Central memory CD8-positive, alpha-beta T cell (primary cell): ENCODE measurements around the gene TAF8.
A peak's percentile ranks its signal among the peaks of the same experiment; 100 is the strongest.

ENCODE experiments used
- ATAC-seq: fragments of 150-1000 bp; cut with Tn5 transposase; replicated peaks from 2 replicates; pipeline ENCODE4 v1.10.0; 2022; ENCODE audit warnings: mild to moderate bottlenecking, moderate FRiP score, moderate number of reproducible peaks; ENCODE audit not compliant: poor library complexity, severe bottlenecking; ENCODE audit errors: extremely low read depth
- DNase-seq, 2 donors: peaks; one replicate each; pipeline ENCODE4 v3.0.0; 2021; ENCODE audit warnings: low spot score in 2 of 2
- H3K27ac Mint-ChIP-seq: one replicate; pipeline ENCODE4 v1.8.0; 2022; ENCODE audit warnings: low read depth, mild to moderate bottlenecking, moderate library complexity, mixed read lengths
- H3K27me3 Mint-ChIP-seq: one replicate; pipeline ENCODE4 v1.8.0; 2022; ENCODE audit warnings: mixed read lengths
- H3K36me3 Mint-ChIP-seq: one replicate; pipeline ENCODE4 v1.8.0; 2022; ENCODE audit warnings: mild to moderate bottlenecking, moderate library complexity, mixed read lengths; ENCODE audit not compliant: insufficient read depth
- H3K4me1 Mint-ChIP-seq: one replicate; pipeline ENCODE4 v1.8.0; 2022; ENCODE audit warnings: mixed read lengths
- H3K4me3 Mint-ChIP-seq: one replicate; pipeline ENCODE4 v1.8.0; 2022; ENCODE audit warnings: mild to moderate bottlenecking, moderate library complexity, mixed read lengths
- H3K9me3 Mint-ChIP-seq: one replicate; pipeline ENCODE4 v1.8.0; 2022; ENCODE audit warnings: mixed read lengths

TAF8 gene

DNA sequence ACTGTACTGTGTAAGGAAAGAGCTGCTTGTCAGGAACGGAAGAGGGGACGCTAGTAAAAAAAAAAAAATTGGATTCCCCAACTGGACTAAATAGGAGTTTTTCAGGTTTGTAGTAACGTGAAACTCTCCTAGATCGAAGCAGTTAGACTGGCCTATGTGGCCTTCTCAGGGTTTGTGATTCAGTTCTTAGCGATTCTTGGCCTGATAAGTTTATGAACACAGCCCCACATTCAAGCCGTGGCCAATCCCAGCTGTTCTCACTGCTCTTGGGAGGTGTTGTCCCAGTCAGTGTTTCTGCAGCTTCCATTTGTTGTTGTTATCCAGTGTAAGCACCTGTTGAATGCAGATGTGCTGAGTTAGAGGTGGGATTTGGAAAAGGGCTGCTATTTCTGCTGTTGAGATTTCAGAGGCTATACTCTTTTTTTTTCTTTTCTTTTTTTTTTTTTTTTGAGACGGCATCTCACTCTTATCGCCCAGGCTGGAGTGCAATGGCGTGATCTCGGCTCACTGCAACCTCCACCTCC is 29.7 kb downstream of the TAF8 start:
- Mint-ChIP-seq H3K27me3 (no peaks in the 10 kb centered on the region), H3K4me3 (no peak overlapping the region), H3K4me1 (no peaks in the 10 kb centered on the region), H3K36me3 (peaks cover 43% of the 10 kb centered on the region), H3K9me3 (no peaks in the 10 kb centered on the region), H3K27ac (no peak overlapping the region)
- no peak for ATAC-seq
- no peak for DNase-seq

DNA sequence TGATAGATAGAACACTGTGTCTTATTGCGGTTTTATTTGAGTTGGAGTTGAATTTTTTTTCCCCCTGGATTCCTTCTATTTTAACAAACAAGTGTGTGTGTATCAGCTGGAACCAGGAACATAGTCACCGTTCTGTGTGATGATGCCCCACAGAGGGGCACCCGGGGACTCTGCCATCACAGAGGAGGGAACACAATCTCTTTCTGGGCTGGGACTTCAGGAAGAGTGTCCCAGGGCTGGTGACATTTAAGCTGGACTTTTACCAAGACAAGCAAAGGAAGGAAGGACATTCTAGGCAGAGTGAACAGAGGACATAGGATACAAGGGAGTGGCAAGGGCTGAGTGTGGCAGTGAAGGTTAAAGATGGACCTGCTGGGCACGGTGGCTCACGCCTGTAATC is 33.2 kb downstream of the TAF8 start:
- H3K27ac Mint-ChIP-seq: peak overlapping the region; percentile 11
- no peak overlapping the region for H3K4me3 Mint-ChIP-seq
- no peaks in the 10 kb centered on the region for H3K27me3 Mint-ChIP-seq
- H3K4me1 Mint-ChIP-seq: no peaks in the 10 kb centered on the region
- no peak for ATAC-seq
- DNase-seq: no peak
- H3K9me3 Mint-ChIP-seq: no peaks in the 10 kb centered on the region
- peaks cover 23% of the 10 kb centered on the region for H3K36me3 Mint-ChIP-seq

DNA sequence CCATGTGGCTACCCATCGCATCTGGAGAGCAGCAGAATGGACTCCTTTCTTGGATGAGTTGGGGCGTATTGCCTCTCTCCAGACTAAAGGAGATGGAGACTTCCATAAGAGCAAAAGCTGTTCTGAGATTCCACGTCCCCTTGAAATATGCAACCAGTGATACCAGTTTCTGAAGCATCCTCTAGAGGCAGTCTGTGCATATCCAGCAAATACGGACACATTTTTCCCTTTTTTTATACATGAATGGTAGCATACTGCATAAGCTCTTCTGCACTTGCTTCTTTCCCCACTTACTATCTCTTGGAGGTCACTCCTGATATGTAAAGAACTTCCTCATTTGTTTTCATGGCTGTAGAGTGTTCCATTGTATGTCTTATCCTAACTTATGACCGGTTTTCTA is 34.6 kb downstream of the TAF8 start:
- Mint-ChIP-seq H3K27me3 (no peaks in the 10 kb centered on the region), H3K4me3 (no peak overlapping the region), H3K4me1 (no peaks in the 10 kb centered on the region), H3K36me3 (peaks cover 12% of the 10 kb centered on the region), H3K9me3 (no peaks in the 10 kb centered on the region), H3K27ac (no peak overlapping the region)
- DNase-seq (no peak), ATAC-seq (no peak)

DNA sequence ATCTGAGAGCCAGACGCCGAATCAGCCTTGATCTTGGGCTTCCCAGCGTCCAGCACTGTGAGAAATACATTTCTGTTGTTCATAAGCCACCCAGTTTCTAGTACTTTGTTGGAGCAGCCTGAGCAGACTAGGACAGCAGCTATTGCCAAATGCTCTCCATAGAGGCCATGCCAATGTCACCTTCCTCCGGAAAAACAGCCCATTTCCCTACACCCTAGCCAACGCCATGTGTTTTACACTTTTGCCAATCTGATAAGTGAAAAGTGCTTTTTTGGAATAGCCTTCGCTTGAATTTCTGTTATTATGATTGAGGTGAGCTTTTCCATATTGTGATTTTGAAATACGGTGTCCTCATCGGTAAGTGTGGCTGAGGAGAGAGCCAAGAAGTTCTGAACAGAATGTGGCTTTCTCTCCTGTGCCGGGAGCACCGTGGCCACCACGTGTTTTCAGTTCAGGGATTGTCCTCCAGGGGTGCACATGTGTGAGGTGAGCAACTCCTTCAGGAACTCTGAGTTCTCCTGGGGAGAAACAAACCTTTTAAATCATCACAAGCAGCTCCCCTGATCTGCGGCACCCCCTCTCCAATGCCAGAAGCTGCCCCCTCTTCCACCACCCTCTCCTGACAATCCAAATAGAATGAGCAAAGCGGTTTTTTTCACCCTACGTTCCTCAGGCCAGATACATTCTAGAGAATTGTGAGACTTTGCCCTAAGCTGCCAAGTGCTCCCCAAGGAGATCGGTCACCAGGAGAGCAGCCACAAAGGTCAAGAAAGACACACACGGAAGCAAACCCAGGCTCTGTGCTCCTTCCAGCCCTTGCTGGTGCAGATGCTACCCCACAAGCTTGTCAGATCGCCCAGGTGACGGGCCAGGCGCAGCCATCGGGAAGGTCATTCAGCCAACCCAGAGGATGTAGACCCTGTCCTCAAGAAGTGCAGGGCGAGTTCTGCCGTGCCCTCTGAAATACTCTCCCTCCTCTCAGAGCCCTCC is 36.0 kb downstream of the TAF8 start:
- DNase-seq: no peak
- H3K27ac Mint-ChIP-seq: no peak overlapping the region
- H3K9me3 Mint-ChIP-seq: no peaks in the 10 kb centered on the region
- no peak for ATAC-seq
- peaks cover 5% of the 10 kb centered on the region for H3K36me3 Mint-ChIP-seq
- no peaks in the 10 kb centered on the region for H3K27me3 Mint-ChIP-seq
- H3K4me3 Mint-ChIP-seq: no peak overlapping the region
- no peaks in the 10 kb centered on the region for H3K4me1 Mint-ChIP-seq

DNA sequence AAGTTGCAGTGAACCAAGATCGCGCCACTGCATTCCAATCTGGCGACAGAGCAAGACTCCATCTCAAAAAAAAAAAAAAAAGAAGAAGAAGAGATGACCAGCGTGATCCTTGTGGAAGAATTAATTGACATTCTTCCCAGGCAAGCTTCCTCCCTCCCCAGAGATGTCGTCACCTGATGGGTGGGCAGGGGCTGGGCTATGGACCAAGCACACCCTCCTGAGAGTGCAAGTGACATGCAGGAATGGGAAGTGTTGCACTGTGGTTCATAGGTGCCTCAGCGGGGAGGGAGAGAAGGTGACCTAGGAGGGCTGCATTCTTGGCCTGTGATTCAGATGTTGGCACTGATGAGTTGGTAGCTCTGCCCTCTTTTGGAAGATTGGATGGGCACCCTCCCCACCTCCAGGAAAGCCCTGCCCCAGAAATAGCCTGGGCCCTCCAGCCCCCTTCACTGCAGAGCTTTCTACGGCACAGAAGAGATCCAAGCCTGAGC is 37.8 kb downstream of the TAF8 start:
- no peak overlapping the region for H3K27ac Mint-ChIP-seq
- H3K4me3 Mint-ChIP-seq: no peak overlapping the region
- peaks cover 3% of the 10 kb centered on the region for H3K36me3 Mint-ChIP-seq
- ATAC-seq (no peak), DNase-seq (no peak)
- H3K4me1 Mint-ChIP-seq: no peaks in the 10 kb centered on the region
- no peaks in the 10 kb centered on the region for H3K27me3 Mint-ChIP-seq
- H3K9me3 Mint-ChIP-seq: no peaks in the 10 kb centered on the region

DNA sequence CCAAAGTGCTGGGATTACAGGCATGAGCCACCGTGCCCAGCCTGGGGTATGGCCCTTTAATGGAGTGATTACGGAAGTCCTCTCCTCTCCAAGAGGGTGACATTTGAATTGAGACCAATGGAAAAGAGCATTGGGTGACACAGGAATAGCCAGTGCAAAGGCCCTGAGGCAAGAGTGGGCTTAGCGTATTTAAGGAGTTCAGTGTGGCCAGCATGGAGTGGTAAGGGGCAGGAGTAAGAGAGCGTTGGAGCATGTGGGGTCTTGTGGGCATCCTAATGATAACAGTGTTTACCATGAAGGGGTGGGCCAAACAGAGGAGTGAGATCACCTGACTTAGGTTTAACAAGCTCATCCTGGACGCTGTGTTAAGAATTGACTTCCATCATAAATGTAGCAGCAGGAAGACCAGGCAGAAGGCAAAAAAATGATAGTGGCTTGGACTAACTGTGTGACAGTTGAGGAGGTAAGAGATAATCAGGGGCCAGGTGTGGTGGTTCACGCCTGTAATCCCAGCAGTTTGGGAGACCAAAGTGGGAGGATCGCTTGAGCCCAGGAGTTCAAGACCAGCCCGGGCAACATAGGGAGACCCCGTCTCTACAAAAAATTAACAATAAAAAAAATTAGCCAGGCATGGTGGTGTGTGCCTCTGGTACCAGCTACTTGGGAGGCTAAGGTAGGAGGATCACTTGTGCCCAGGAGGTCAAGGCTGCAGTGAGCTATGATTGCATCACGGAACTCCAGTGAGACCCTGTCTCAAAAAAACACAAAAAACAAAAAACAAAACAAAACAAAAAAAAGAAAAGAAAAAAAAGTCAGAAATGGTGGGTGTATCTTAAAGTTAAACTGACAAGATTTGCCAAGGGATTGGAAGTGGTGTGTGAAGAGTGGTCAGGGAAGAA is 40.7 kb downstream of the TAF8 start:
- DNase-seq: no peak
- no peak for ATAC-seq
- H3K4me3 Mint-ChIP-seq: no peak overlapping the region
- no peak overlapping the region for H3K27ac Mint-ChIP-seq
- H3K36me3 Mint-ChIP-seq: no peaks in the 10 kb centered on the region
- no peaks in the 10 kb centered on the region for H3K27me3 Mint-ChIP-seq
- no peaks in the 10 kb centered on the region for H3K9me3 Mint-ChIP-seq
- no peaks in the 10 kb centered on the region for H3K4me1 Mint-ChIP-seq

DNA sequence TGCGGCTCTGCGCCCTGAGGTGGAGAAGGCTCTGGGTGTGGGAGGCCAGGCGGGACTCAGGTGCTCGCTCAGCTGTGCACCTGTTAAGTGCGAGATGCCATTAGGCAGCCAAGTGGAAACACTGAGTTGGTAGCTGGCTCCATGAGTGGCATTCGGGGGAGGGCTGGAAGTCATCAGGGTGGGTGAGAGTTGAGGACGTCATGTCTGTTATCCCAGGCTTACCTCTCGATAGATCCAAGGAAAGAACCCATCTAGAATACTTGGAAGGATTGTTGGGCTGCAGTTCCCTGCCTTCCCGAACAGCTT is 41.3 kb downstream of the TAF8 start:
- Mint-ChIP-seq H3K36me3 (no peaks in the 10 kb centered on the region), H3K4me1 (no peaks in the 10 kb centered on the region), H3K27me3 (no peaks in the 10 kb centered on the region), H3K27ac (no peak overlapping the region), H3K4me3 (no peak overlapping the region), H3K9me3 (no peaks in the 10 kb centered on the region)
- DNase-seq: no peak
- no peak for ATAC-seq

DNA sequence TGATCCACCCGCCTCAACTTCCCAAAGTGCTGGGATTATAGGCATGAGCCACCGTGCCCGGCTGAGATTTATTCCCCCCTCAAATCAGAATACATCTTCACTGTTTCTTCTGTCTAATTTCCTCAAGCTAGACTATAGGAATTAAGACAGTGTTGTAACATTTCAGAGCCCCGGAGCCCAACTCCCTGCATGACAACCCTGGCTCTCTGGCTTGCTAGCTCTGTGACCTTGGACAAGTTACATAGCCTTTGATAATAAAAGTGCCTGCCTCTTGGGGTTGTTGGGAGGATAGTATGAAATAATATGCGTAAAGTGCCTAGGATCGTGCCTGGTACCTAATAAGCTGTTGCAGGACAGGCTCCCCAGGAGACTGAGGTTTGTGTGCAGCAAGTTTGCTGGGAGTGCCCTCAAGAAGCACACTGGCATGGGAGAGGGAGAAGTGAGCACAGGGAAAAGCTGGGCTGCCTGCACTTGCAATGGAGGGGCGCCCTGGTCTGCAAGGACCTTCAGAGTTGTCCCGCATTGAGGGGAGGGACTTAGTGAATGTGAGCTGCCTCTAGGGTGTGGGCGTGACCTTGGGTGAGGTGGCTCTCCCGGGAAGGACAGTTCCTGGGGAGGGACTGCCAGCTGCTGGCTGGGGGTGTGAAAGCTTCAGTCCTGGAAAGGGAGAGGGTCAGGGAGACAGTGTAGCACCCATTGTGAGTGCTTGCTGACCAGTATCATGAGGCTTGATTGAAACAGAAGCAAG is 43.4 kb downstream of the TAF8 start:
- Mint-ChIP-seq H3K9me3 (no peaks in the 10 kb centered on the region), H3K27me3 (peaks cover 10% of the 10 kb centered on the region), H3K27ac (no peak overlapping the region), H3K4me3 (no peak overlapping the region), H3K4me1 (no peaks in the 10 kb centered on the region), H3K36me3 (peaks cover 1% of the 10 kb centered on the region)
- ATAC-seq (no peak), DNase-seq (no peak)

DNA sequence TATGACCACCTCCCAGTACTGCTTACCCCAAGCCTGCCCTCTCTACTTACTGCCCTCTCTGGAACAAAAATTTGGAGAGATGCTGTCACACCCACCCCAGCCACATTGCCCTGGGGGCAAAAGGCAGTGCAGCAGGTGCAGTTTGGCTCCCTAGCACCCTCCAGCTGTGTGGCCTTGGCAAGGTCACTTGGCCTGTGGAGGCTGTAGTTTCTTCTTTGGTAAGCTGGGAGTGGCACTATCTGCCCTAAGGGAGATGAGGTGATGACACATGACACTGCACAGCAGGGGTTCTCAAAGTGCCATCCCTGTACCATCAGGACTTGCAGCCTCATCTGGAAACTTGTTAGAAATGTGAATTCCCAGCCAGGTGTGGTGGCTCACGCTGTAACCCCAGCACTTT is 44.8 kb downstream of the TAF8 start:
- Mint-ChIP-seq H3K27me3 (peaks cover 12% of the 10 kb centered on the region), H3K36me3 (peaks cover 1% of the 10 kb centered on the region), H3K9me3 (no peaks in the 10 kb centered on the region), H3K4me3 (no peak overlapping the region), H3K4me1 (no peaks in the 10 kb centered on the region), H3K27ac (no peak overlapping the region)
- ATAC-seq: no peak
- no peak for DNase-seq

DNA sequence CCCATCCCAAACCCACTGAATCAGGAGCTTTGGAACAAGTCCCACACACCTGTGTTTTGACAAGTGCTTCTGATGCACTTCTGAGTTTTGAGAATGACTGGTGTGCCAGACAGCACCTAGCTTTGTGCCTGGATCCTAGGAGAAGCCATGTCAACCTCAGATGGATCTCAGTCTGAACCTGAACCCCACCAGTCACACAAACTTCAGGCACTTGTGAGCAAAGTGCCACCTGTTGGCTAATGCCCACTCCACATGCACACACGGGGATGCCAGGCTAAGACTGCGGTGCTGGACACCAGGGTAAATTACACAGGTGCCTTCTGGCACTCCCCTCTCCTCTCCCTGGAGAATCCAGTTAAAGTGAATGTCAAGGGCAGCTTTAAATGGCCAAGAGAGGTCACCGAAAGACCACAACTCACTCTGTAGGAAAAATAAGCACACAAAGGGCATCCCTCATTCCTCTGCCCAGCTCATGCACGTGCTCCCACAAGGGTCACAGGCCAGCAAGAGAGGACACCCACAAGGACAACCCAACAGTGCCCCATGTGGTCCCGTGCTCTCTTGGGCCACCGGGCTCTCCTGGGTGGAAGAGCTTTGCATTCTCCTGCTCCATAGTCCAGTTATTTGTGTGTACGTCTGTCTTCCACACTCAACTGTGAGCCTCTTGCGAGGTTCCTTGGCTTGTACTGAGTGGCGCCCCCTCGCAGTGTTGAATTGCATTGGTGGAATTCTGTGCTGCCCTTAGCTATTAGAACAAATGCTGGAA is 45.6 kb downstream of the TAF8 start:
- Mint-ChIP-seq H3K36me3 (peaks cover 1% of the 10 kb centered on the region), H3K4me3 (no peak overlapping the region), H3K9me3 (no peaks in the 10 kb centered on the region), H3K4me1 (no peaks in the 10 kb centered on the region), H3K27ac (no peak overlapping the region), H3K27me3 (peaks cover 12% of the 10 kb centered on the region)
- DNase-seq (no peak), ATAC-seq (no peak)

DNA sequence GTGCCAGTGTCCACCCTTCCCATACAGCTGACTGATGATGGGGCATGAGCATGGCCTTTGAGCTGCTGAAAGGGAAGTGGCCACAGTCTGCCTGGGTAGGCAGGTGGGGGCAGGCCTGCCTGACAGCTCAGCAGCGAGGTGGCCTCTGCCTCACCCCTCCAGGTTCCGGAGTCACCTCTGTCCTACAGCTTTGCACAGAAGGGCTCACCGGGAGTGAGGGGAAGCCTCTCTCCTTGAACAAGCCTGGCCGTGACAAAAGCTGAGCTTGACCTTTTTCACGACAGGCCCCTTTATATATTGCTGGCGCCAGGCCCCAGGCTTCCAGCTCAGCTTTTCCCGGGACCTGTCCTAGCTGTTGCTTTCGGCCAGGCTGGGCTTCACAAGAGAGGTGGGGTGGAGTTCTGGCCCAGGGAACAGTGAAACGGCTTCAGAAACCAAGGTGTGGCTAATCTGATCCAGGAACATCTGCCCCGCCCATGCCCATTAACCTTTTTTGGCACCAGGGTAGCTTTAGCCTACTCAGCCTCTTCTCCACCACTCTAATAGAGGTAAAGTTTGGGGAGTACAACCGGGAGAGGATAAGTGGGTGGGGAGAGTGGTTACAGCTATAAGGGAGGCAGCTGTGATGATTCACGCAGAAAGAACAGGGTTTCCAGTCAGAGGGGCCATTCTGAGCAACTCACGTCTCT is 49.2 kb downstream of the TAF8 start:
- Mint-ChIP-seq H3K36me3 (peaks cover 3% of the 10 kb centered on the region), H3K4me3 (no peak overlapping the region), H3K4me1 (peaks cover 7% of the 10 kb centered on the region), H3K27me3 (peaks cover 12% of the 10 kb centered on the region), H3K9me3 (no peaks in the 10 kb centered on the region), H3K27ac (no peak overlapping the region)
- ATAC-seq (no peak), DNase-seq (no peak)
